ENCODE data around the gene IGFALS.

- TF ChIP-seq CTCF (IDR thresholded peaks at IDR 0.05) (no peak), POLR2A (IDR thresholded peaks at IDR 0.05) (no peak), POLR2AphosphoS5 (IDR thresholded peaks at IDR 0.05) (no peak)
These were observed 14.2 kb downstream of the IGFALS start for GRCh38 chr16:1779234-1779701.

All from gastroesophageal sphincter (tissue), 3 donors.